GM08714 (cell line): ENCODE data around the gene ARID1B.

Experiments used
- H3K4me3 ChIP-seq: fragments of 200-500 bp; sonication (Bioruptor generic); 2 replicates; pipeline ENCODE4 v1.5.1; 2014; ENCODE audit warnings: mild to moderate bottlenecking, low read length, inconsistent platforms
- ZNF274 ChIP-seq: IDR thresholded peaks from 2 replicates; pipeline ENCODE4 v1.6.1; 2012; ENCODE audit warnings: mild to moderate bottlenecking, low read depth, low read length

Gene ARID1B

DNA sequence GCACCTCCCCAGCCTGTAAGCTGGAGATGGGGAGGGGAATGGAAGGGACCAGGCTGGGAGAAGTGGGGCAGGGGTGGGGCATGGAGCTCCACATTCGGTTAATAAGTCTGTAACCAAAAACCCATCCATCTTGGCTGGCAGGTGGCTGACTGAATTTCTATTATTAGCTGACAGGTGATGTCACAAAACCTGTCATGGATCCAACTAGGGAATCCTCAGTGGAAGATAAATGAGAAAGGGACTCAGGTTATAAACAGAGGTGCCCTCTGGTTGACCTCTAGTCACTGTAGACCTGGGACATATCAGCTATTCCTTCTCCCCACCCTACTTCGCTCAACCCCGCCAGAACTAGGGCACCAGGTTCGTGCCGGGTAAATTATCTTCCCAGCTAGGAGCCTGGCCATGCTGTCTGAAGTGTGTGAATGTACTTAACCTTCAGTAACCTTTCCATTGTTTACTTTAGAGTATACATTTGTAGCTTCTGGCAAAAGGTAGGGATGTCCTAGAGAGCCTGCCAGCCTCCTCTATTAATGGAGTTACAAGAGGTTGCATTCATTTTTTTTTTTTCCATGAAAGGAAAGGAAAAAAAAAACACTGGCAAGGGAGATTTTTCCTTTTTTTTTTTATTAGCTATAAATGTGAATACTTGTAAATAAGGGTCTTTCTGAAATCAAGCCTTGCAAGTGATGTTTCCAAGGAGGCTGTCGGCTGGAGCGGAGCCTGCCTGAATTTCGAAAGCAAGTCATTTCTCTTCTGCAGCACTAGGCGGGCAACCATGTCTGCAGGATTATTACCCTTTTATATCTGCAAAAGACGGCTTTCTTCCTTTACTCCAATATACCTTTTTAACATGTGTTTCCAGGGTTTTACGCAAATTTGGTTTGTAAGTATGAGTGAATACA, 410.3 kb downstream of the ARID1B start:
- TF ChIP-seq ZNF274: no peak
- H3K4me3 ChIP-seq: no peak overlapping the region

DNA sequence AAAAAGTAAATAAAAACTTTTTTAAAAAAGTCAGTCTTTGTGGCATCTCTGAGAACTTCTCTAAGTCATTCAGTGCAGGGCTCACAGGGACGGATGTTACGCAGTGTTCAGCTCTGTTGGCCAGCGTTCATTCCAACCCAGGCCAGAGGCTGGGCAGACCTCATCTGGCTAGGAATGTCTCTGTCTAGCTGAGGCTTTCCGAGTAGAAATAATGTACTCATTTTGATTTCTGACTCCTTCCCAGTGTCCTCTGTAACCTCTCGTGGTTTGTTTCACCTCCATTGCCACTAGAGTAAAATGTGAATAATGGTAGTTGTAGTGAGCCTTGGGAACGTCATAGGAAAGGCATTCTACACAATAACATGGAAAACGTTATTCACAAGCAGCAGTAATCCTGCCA, 411.0 kb downstream of the ARID1B start:
- H3K4me3 ChIP-seq: no peak overlapping the region
- no peak for TF ChIP-seq ZNF274

DNA sequence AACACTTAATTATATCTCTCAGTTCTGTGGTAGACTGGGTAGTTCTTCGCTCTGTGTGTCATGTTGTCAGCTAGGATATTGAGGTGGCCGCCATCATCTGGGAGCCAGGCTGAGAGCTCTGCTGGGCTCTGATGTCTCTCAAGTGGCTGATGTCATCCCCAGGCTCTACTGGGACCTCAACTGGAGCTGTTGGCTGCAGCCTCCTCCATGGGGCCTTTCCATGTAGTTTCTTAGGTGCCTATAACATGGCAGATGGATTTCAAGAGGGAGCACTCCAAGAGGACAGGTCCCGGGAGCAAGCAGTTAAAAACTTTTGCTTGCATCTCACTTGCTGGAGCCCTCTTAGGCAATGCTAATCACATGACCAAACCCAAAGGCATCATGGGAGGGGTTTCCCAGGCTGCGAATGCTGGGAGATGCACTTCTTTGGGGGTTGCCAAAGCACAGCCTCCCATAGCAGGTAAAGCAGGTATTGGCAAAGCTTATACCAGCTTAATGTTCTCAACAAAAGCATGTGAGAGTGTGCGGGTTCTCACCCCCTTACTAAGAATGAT, 416.3 kb downstream of the ARID1B start:
- H3K4me3 ChIP-seq: no peak overlapping the region
- TF ChIP-seq ZNF274: no peak

GRCh38 chr6:157194110-157194509, 416.9 kb downstream of the ARID1B start:
- TF ChIP-seq ZNF274: no peak
- no peak overlapping the region for H3K4me3 ChIP-seq

GRCh38 chr6:157194643-157195042, 417.5 kb downstream of the ARID1B start:
- TF ChIP-seq ZNF274: no peak
- no peak overlapping the region for H3K4me3 ChIP-seq

- TF ChIP-seq ZNF274: no peak
- H3K4me3 ChIP-seq: no peak overlapping the region
Observed at GRCh38 chr6:157196391-157196790, 419.2 kb downstream of the ARID1B start.

DNA sequence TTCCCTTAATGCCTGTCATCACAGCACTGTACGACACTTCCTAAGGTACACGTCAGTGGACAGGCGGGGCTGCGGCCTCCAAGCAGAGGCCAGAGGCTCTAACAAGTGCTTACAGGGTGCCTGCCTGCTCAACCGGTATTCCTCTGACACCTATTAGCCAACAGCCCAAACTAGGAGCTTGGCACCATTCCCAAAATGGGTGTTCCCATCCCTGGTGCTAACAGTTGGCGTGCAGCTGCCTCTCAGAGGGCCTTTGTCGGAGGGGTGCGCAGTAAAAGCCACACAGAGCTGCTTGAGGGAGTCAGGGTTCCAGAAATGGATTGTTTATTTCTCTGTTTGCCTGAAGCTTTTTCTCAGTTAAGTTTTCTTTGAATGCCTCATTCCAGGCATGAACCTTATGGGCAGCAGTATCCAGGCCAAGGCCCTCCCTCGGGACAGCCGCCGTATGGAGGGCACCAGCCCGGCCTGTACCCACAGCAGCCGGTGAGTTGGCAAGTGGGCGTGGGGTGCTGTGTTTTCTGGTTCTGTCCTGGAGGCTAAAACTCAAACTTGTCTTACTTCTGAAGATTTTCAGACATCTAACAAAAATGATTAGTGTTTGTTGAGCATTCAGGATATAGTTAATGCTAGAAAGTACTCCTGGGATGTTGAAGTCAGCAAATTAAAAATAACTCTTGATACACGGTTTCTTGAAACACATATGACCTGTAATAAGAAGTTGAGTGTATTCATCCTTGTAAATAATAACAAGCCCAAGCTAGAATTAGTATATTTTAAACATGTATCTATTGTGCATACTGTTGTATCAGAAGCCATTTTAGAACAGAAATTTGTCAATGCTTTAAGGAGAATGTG, 421.5 kb downstream of the ARID1B start:
- no peak overlapping the region for H3K4me3 ChIP-seq
- no peak for TF ChIP-seq ZNF274

DNA sequence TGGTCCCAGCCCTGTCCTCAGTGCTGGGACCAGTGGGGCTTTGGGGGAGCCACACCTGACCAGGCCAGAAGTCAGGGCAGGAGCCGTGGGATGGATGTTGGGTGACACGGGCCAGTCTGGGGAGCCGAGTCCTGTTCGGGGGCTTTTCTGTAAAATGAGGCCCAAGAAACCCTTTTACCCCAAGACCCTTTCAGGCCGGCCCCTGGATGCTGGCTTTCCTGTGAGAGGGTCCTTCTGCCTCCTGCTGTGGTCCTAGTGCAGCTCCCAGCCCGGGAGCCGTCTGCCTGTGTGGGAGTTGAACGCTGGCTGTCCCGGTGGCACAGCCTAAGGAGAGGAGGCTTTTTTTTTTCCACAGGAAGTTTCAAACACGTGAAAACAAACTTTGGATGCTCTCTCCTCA, 422.9 kb downstream of the ARID1B start:
- H3K4me3 ChIP-seq: no peak overlapping the region
- TF ChIP-seq ZNF274: no peak

DNA sequence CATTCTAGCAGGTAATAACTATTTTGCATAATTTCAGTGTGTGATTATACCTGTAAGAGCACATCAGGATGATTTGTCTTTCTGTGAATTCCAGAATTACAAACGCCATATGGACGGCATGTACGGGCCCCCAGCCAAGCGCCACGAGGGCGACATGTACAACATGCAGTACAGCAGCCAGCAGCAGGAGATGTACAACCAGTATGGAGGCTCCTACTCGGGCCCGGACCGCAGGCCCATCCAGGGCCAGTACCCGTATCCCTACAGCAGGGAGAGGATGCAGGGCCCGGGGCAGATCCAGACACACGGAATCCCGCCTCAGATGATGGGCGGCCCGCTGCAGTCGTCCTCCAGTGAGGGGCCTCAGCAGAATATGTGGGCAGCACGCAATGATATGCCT, 423.4 kb downstream of the ARID1B start:
- TF ChIP-seq ZNF274: no peak
- H3K4me3 ChIP-seq: no peak overlapping the region

- H3K4me3 ChIP-seq: no peak overlapping the region
- TF ChIP-seq ZNF274: no peak
Observed at GRCh38 chr6:157201083-157201482, 423.9 kb downstream of the ARID1B start.

DNA sequence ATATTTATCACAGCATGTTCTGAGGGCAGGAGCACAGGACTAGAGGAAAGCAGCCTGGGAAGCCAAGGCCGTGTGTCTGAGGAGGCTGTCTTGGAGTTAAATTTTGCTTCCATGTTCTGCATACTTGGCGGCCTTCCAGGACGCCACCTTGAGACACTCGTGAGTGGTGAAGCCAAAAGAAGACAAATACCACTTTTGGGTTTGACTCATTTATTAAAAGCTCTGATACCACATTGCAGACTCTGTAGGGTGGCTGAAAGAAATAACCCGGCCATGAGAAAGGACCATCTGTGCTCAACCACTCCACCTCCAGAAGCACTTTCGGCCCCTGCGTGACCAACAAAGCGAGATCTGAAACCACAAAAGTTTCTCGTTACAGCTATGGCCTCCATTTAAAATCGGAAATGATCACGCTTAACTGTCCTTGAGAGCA, 426.1 kb downstream of the ARID1B start:
- no peak overlapping the region; the same call in 1 of the 2 replicates for H3K4me3 ChIP-seq
- no peak for TF ChIP-seq ZNF274

DNA sequence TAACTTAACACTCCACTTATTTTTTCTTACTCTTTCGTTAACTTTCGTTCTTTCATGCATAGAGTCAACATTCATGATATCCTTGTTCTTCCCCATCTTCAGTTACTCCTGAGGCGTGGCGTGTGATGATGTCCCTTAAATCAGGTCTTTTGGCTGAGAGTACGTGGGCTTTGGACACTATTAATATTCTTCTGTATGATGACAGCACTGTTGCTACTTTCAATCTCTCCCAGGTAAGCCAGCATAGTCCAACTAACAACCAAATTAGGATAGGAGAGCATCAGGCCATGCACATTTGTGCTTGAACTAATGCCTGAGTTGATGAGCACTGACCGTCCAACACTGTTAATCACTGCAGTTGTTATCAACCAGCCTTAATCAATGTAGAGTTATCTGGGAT, 426.6 kb downstream of the ARID1B start:
- H3K4me3 ChIP-seq: no peak overlapping the region
- no peak for TF ChIP-seq ZNF274

- no peak for TF ChIP-seq ZNF274
- no peak overlapping the region for H3K4me3 ChIP-seq
Observed at GRCh38 chr6:157205473-157206358, 428.5 kb downstream of the ARID1B start.

DNA sequence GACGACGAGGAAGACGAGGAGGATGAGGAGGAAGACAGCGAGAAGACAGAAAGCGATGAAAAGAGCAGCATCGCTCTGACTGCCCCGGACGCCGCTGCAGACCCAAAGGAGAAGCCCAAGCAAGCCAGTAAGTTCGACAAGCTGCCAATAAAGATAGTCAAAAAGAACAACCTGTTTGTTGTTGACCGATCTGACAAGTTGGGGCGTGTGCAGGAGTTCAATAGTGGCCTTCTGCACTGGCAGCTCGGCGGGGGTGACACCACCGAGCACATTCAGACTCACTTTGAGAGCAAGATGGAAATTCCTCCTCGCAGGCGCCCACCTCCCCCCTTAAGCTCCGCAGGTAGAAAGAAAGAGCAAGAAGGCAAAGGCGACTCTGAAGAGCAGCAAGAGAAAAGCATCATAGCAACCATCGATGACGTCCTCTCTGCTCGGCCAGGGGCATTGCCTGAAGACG, 429.2 kb downstream of the ARID1B start:
- no peak for TF ChIP-seq ZNF274

More for the DNA sequence above, 429.2 kb downstream of the ARID1B start:
- H3K4me3 ChIP-seq: no peak overlapping the region
